Stimulated activated CD4-positive, alpha-beta T cell treated with anti-CD3 and anti-CD28 coated beads, Interleukin-4, amount 100 ng/mL, for 4 hours (primary cell): Measurements from ENCODE around the gene FEM1B.
"Not testable (repeated sequence)": the region's sequence is repeated elsewhere in the genome, so short reads cannot be mapped to it uniquely, and the experiment has no call there.

ENCODE experiments used
- DNase-seq, 2 experiments: peaks; one replicate each; pipeline ENCODE4 v3.0.0-alpha.2; 2020

The FEM1B gene

DNA sequence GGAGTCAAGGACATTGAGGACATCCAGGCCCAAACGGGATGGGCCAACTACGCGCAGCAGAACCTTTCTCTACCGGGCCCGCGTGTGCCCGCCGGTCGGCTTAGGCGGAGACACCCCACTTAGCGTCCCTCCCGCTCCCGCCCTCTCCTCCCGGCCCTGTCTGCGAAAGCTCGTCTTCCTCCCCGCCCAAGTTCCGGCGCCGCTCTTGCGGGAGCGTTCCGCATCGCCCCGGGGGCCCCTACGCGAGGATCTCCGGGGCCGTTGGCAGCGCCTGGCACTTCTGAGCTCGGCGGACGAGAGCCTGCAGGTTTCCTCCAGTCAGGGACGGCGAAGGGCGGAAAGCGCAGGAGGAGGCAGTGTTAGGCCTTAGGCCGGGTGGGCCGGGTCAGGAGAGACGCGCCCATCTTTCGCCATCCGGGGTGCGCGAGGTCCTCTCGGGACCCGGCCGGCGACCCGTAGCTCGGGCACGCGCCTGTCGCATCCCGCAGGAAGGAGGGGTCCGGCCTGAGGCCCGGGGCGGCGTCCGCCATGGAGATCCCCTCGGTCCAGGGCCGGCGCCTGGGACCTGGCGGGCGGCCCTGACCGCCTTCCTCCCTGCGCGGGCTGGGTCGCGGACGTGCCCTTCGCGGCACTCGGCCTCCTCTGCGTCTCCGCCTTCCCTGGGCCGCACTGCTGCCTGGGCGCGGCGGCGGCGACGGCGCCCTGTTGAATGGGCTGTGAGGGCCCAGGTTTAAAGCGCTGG, at the start of gene FEM1B:
TSS of gene FEM1B (plus strand) at position 143 of the 742 bp plus-strand sequence. CDS start 673 bp downstream, outside the sequence.
- peak; percentile 83 to 85 for DNase-seq

GRCh38 chr15:68228143-68228970, 49.2 kb upstream of the FEM1B start:
- DNase-seq = no peak

DNA sequence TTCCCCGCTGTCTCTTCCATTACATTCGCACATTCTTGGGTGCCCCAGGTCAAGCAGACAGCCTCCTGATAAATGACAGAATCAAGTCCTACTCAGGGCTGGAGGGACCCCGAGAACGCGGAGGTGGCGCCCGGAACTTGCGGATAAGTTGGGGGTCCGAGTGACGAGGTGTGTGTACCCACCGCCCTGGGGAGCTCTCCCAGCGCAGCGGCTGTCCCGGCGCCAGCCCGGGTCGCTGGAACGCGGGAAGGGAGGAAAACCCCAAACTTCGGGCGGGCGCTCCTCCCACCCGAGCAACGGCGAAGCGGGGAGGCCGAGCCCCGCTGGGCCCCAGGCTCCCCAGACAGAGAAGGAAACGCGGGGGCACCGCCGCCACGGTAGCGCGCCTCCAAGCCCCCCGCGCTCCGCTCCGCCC, 48.6 kb upstream of the FEM1B start:
- DNase-seq = no peak

DNA sequence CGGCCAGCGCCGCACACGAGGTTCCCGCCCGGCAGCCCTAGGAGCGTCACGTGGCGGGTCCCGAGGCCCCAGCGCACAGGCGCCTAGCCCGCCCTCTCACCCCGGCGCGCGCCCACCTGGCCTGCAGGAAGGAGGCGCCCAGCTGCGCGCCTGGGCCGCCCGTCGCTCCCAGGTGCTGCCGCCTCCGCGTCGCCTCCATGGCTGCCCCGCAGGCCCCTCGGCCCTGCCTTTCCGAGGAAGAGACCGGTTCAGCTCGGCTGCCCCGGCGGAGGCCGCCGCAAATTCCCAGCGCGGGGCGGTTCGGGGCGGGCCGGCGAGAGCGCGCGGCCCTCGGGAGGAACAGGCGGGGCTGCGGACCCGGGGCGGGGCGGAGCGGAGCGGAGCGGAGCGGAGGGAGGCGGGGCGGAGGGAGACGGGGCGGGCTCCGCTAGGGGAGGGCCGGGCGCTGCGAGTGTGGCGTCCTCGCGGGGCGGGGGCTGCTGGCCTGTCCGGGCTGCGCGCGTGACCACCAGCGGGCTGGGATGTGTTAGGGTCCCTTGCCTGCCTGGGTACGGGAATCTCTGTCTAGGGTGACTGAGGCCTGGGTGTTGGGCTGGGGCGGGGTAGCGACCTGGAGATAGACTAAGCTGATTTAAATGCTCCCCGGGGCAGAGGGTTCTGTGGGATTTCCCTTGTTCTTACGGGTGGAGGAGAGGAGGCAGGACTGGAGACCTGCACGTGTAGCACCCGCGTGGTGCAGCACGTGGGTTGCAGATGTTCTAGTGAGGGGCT, 48.0 kb upstream of the FEM1B start, which contains the start of gene CLN6:
TSS of gene CLN6 (minus strand) at position 343 of the 771 bp plus-strand sequence. CDS start at position 199, 144 bp downstream.
- DNase-seq = peak; percentile 83 to 86

DNA sequence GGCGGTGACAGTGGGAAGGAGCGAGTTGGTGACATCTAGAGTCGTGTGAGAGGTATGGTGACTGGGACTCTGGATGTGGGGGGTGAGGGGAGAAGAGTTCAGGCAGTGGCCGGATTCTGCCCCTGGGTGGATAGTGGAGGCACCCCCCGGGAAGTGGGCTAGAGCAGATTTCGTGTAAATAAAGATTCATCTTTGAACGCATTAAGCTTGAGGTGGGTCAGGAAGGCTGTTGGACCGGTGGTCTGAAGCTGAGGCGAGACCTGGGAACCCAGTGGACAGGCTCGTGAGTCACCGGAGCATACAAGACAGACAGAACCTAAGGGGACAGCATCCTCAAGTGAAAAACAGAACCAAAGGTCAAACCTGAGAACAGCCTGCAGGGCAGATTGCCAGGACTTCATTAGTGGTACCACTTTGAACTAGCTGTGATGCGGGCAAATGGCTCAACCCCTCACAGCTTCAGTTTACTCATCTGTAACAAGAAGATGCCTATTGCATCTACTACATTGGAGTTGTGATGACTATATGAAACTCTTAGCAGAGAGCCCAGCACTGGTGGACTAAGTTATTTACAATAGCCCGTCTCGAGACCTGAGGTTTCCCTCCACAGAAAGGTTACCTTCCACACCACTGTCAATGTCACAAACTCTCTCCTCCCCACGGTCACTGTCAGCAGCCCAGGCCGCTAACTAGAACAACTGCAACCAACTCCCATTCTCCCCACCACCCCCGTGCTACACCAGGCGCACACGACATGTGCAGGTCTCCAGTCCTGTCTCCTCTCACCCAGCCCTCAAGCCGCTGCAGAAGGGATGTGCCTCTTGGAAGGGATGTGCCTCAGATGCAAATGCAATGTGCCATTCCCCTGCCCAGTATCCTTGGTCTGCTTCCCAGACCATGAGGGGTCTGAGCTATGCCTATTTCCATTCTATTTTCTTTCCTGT, 47.1 kb upstream of the FEM1B start:
- no peak for DNase-seq

DNA sequence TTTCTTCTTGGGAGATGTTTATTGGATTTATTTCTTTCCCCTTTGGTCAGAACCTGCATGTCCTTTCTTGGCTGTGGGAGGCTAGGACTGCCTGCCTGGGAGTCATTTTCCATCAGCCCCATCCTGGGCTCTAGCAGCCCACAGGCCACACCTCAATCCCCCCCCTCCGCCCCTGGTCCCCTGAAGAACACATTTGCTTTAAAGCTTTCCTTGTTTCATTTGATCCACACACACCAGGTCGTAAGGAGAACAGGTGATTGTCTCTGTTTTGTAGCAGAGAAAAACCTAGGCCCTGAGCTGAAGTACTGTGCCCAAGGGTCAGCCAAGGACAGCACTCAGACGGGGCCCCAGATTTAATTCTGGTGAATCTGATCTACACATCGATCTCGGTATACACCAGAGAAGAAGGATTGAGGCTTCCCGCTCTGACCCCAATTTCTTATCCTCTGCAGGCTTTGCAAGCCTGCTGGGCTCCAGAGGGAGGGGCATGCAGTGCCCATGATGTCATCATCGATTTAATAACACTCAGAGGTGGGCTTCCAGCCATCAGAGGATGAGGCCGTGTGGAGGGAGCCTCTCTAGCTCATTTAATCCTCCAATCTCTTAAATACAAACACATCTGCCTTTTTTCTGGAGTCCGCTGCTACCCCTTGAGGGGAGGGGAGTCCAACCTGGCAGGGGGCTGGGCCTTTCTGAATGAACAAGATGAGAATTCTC, 46.3 kb upstream of the FEM1B start:
- no peak for DNase-seq

DNA sequence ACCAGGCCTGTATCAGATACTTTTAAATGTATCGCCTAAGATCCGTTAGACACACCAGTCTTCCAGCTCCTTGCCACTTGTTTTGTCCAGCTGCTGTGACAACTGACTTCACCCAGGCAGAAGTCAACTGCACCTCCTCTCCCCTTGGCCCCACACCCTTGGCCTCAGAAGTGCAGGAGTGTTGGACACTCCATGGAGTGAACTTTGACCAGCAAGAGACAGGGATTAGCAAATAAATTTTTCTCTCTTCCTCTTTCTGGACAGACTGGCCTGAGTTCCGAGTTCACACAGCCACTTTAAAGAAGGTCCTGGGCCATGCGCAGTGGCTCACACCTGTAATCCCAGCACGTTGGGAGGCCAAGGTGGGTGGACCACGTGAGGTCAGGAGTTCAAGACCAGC, 45.1 kb upstream of the FEM1B start:
- no peak for DNase-seq

DNA sequence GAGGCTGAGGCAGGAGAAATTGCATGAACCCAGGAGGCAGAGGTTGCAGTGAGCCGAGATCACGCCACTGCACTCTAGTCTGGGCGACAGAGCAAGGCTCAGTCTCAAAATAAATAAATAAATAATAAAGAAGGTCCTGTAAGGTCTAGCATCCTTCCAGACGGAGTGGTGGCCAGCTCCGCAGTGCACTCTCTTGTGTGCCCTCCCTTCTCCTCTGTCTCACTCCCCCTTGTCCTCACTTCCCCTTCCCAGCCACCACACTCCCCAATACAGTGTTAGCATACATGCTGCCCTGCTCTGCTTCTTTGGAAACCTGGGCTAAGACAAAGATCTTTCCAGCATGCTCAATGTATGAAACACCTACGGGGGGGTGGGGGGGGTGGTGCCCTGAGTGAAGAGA, 44.6 kb upstream of the FEM1B start:
- no peak for DNase-seq

- DNase-seq = no peak
These were observed 43.5 kb upstream of the FEM1B start for GRCh38 chr15:68234060-68234459.

DNA sequence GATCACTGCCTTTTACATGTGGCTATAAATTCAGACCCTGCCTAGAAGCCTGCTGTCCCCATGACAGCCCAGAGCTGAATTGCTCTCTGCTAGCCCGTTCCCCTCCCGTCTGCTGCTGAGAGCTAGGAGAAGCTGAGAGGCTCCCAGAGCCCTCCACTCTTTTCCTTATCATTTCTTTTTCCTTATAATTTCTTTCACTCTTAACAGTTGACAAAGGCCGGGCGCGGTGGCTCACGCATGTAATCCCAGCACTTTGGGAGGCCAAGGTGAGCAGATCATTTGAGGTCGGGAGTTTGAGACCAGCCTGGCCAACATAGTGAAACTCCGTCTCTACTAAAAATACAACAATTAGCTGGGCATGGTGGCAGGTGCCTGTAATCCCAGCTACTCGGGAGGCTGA, 43.0 kb upstream of the FEM1B start:
- DNase-seq = not testable (repeated sequence)

DNA sequence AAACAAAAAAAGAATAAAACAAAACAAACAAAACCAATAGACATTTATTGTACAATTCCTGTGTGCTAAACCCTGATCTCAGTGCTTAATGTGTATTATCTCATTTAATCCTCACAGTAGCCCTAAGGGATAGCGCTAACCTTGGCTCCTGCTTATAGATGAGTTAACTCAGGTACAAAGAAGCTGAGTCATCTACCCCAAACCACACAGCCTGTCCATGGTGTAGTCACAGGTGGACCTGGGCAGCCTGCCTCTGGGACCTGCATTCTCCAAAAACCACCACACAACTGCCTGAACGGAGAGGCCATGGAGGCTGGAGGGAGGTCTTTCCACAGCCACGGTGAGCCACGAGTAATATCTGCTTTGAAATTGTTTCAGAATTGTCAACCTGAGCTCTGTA, 42.5 kb upstream of the FEM1B start:
- DNase-seq = no peak

- DNase-seq = no peak
These were observed 38.5 kb upstream of the FEM1B start for GRCh38 chr15:68239025-68239424.

GRCh38 chr15:68241088-68241935, 36.2 kb upstream of the FEM1B start:
- DNase-seq = no peak

DNA sequence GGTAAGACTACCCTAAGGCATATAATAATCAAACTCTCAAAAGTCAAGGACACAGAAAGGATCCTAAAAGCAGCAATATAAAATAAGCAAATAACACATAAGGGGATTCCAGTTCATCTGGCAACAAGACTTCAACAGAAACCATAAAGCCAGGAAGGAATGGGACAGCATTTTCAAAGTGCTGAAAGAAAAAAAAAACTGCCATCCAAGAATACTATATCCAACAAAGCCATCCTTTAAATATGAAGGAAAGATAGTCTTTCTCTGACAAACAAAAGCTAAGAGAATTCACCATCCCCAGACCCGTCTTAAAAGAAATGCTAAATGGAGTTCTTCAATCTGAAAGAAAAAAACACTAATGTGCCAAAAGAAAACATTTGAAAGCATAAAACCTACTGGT, 33.3 kb upstream of the FEM1B start:
- no peak for DNase-seq

GRCh38 chr15:68249058-68249713, 28.4 kb upstream of the FEM1B start:
- DNase-seq = no peak

- DNase-seq = peak in 1 of 2 experiments; percentile 7
These were observed 24.5 kb upstream of the FEM1B start for GRCh38 chr15:68252925-68253534.

DNA sequence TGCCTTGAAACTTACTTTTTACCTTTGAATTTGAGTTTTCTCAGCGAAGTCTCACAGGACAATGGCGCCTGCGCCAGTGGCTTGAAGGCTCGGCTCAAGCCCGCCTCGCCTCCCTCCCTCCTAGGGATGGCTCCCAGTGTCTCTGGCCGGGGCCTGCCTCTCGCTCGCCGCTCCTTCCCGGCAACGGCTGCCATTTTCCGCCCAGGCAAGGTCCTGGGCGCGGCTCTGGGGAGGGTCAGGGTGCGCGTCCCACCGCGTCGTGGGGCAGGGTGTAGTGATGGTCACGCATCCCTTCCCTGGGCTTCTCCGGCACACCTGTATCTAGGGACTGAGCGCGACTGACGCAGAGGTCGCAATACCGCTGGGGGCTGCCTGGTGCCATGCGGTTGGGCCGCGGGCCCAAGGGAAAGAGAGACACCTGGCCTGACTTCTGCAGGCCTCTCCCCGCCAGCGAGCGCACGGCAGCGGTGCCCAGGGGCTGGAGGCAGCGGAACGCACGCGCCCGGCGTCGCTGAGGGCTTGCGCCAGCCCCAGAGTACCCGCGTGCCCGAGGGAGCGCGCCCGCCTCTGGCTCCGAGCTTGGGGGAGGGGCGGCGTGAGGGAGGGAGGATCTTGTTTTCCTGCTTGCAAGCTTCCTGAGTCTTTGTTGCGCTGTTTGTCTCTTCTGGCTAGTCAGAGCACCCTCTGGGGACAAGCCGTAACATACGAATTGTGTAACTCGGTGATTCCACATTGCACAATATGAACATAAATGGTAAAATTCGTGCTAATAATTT, 20.7 kb upstream of the FEM1B start:
- peak; percentile 61 to 63 for DNase-seq

DNA sequence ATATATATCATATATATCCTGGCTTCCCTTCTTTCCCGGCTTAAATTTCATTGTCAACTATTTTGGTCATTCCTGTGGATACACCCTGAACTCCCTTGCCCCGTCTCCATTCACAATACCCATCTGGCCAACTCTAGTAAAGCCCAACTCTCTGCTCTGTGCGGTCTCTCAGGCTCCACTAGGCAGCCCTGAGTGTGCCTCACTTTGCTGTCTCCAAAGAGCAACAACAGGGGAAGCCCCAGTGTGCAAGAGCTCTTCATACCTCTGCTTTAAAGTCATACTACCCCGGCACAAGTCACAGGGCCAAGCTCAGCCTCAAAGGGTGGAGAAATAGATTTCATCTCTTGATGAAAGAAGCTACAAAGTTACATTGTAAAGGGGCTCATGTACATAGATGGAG, 18.9 kb upstream of the FEM1B start:
- DNase-seq = peak; percentile 7 to 31

- no peak for DNase-seq
These were observed 17.7 kb upstream of the FEM1B start for GRCh38 chr15:68259883-68260282.
